ENCODE results near the gene PPFIBP1. TPM values are rescaled to one million over a fixed set of nuclear protein-coding genes. Genes with fewer than 3 reads are reported as not detected.
A peak's percentile ranks its signal among the peaks of the same experiment; 100 is the strongest.

PPFIBP1 gene
- total and polyA plus RNA-seq, 2 of the 4 experiments (the other 2 are of a cell fraction), result 30.4 to 72.2 TPM

- H4K91ac ChIP-seq (ENCODE audit: insufficient read depth, low read depth, low read length), result no peak overlapping the region
- dilution Hi-C loops (cut with HindIII; ENCODE audit: low sequenced_read_pairs, unreplicated experiment) (no loop called here), in situ Hi-C loops (cut with MboI; ENCODE audit: low sequenced_read_pairs) (no loop called here), intact Hi-C loops (cut with micrococcal nuclease) (no loop called here)
- no peak overlapping the region for H3K56ac ChIP-seq (ENCODE audit: extremely low read depth, insufficient read depth, low read length)
- peak overlapping the region; percentile 57; the same call in 1 of the 2 replicates for H2BK20ac ChIP-seq (ENCODE audit: low read depth, low read length)
- H3K23ac ChIP-seq (ENCODE audit: low read depth, low read length), result peak overlapping the region; percentile 63
- H3K9me3 ChIP-seq (ENCODE audit: control insufficient read depth, insufficient read depth, low read length), result no peaks in the 10 kb centered on the region
- H3K14ac ChIP-seq (replicated peaks; ENCODE audit: low read depth, low read length), result peak overlapping the region; percentile 96
- no peaks in the 10 kb centered on the region for H3K27me3 ChIP-seq (ENCODE audit: control insufficient read depth, insufficient read depth, low read length)
- H3K79me1 ChIP-seq (ENCODE audit: low read depth in 1 of 2, low read length in 2 of 2), result peaks cover 21 to 59% of the 10 kb centered on the region in 2 experiments
- peaks cover 3% of the 10 kb centered on the region; the same call in 1 of the 2 replicates for H3K9me1 ChIP-seq (ENCODE audit: insufficient read depth, low read length)
- no peak overlapping the region; a peak in 1 of 4 replicates for H4K8ac ChIP-seq (ENCODE audit: low read depth in 2 of 2, low read length in 2 of 2)
- H3K9ac ChIP-seq (ENCODE audit: low read depth, low read length), result no peak overlapping the region
- H3K4me3 ChIP-seq (ENCODE audit: insufficient read depth, low read depth, low read length), result no peak overlapping the region
- ATAC-seq (ENCODE audit: low read depth) (no peak), DNase-seq (no peak)
- H2AK5ac ChIP-seq (ENCODE audit: low read depth, low read length), result peak overlapping the region; percentile 95; the same call in 1 of the 2 replicates
- no peak overlapping the region for H2BK15ac ChIP-seq (ENCODE audit: low read depth, low read length)
- H2BK5ac ChIP-seq (ENCODE audit: low read depth, low read length, poor library complexity, severe bottlenecking), result peak overlapping the region; percentile 93
- BruUV-seq (replicated peaks), result no TSS peak
- H3K18ac ChIP-seq (ENCODE audit: low read depth, low read length), result no peak overlapping the region
- CTCF ChIA-PET, result no interaction called here
- POLR2A ChIA-PET (ENCODE audit: unreplicated experiment), result no interaction called here
- no peak overlapping the region; the same call in 1 of the 2 replicates for H4K5ac ChIP-seq (ENCODE audit: low read depth, low read length)
- no peak overlapping the region for H2AFZ ChIP-seq (replicated peaks; ENCODE audit: low read length, poor library complexity)
- no peak overlapping the region for H3K4me2 ChIP-seq (ENCODE audit: low read depth, low read length)
- no peaks in the 10 kb centered on the region for H4K20me1 ChIP-seq (ENCODE audit: insufficient read depth, low read length)
- peak overlapping the region; percentile 79 for H3K4ac ChIP-seq (ENCODE audit: low read depth, low read length)
- peak overlapping the region; percentile 63; the same call in 1 of the 2 replicates for H2BK120ac ChIP-seq (ENCODE audit: low read depth, low read length)
- H3K36me3 ChIP-seq (ENCODE audit: control insufficient read depth, insufficient read depth, low read length), result peaks cover 8% of the 10 kb centered on the region
- H3K27ac ChIP-seq (ENCODE audit: insufficient read depth, low read length), result peak overlapping the region; percentile 68; the same call in 1 of the 2 replicates
- no peak for TF ChIP-seq CHD1 (IDR thresholded peaks at IDR 0.05; ENCODE audit: low read depth, low read length)
- TF ChIP-seq CTCF (conservative IDR thresholded peaks at IDR 0.05; ENCODE audit: low read depth, low read length), result no peak
- TF ChIP-seq CEBPB (IDR thresholded peaks at IDR 0.05; ENCODE audit: low read depth, low read length), result no peak
- no peak for TF ChIP-seq MXI1 (IDR thresholded peaks at IDR 0.05; ENCODE audit: borderline replicate concordance, low read depth, low read length)
- TF ChIP-seq MAZ (IDR thresholded peaks at IDR 0.05; ENCODE audit: borderline replicate concordance, low read depth, low read length), result no peak
- no peak for TF ChIP-seq NFE2L2 (IDR thresholded peaks at IDR 0.05; ENCODE audit: low read depth, low read length)
- TF ChIP-seq USF2 (IDR thresholded peaks at IDR 0.05; ENCODE audit: low read depth, low read length), result no peak
- no peak for TF ChIP-seq RAD21 (IDR thresholded peaks at IDR 0.05; ENCODE audit: low read length)
- TF ChIP-seq SMC3 (IDR thresholded peaks at IDR 0.05; ENCODE audit: low read depth, low read length), result no peak
- H2AK9ac ChIP-seq (replicated peaks; ENCODE audit: low read depth, low read length, poor library complexity), result no peak overlapping the region
- no CpG with 5 or more reads among the region's 3 CpGs for WGBS, 2 experiments (ENCODE audit: extremely low coverage in 2 of 2, insufficient read length in 1 of 2)
- peaks cover 16% of the 10 kb centered on the region for H3K4me1 ChIP-seq (ENCODE audit: control insufficient read depth, insufficient read depth, low read length)
Observed at GRCh38 chr12:27576667-27577347, 52.8 kb downstream of the PPFIBP1 start.

Data from IMR-90 (cell line).